ENCODE data around the gene BICRA. TPM values are rescaled to one million over a fixed set of nuclear protein-coding genes. Genes with fewer than 3 reads are reported as not detected.
"Not testable (repeated sequence)": the region's sequence is repeated elsewhere in the genome, so short reads cannot be mapped to it uniquely, and the experiment has no call there.

The BICRA gene
- total RNA-seq, 1 donor from 2014 or later = 15.8 TPM

GRCh38 chr19:47626238-47626637, 17.3 kb downstream of the BICRA start:
- intact Hi-C loops (cut with micrococcal nuclease) = no loop called here

GRCh38 chr19:47628078-47628771, 19.3 kb downstream of the BICRA start:
- intact Hi-C loops (cut with micrococcal nuclease) = no loop called here

GRCh38 chr19:47630594-47630993, 21.7 kb downstream of the BICRA start:
- intact Hi-C loops (cut with micrococcal nuclease) = no loop called here

- intact Hi-C loops (cut with micrococcal nuclease) = no loop called here
These were observed 22.9 kb downstream of the BICRA start for GRCh38 chr19:47631681-47632446.

GRCh38 chr19:47633517-47633916, 24.6 kb downstream of the BICRA start:
- intact Hi-C loops (cut with micrococcal nuclease) = no loop called here

GRCh38 chr19:47633996-47634395, 25.1 kb downstream of the BICRA start:
- intact Hi-C loops (cut with micrococcal nuclease) = no loop called here

GRCh38 chr19:47635152-47635754, 26.3 kb downstream of the BICRA start:
- intact Hi-C loops (cut with micrococcal nuclease) = not testable (repeated sequence)

GRCh38 chr19:47637550-47637949, 28.6 kb downstream of the BICRA start:
- intact Hi-C loops (cut with micrococcal nuclease) = no loop called here

- intact Hi-C loops (cut with micrococcal nuclease) = no loop called here
These were observed 33.1 kb downstream of the BICRA start for GRCh38 chr19:47641891-47642485.

- intact Hi-C loops (cut with micrococcal nuclease) = no loop called here
These were observed 34.3 kb downstream of the BICRA start for GRCh38 chr19:47643281-47643680.

- intact Hi-C loops (cut with micrococcal nuclease) = no loop called here
These were observed 35.3 kb downstream of the BICRA start for GRCh38 chr19:47644199-47644598.

GRCh38 chr19:47644743-47645482, 36.0 kb downstream of the BICRA start:
- intact Hi-C loops (cut with micrococcal nuclease) = no loop called here

- intact Hi-C loops (cut with micrococcal nuclease) = no loop called here
These were observed 38.0 kb downstream of the BICRA start for GRCh38 chr19:47646924-47647323.

- intact Hi-C loops (cut with micrococcal nuclease) = no loop called here
These were observed 40.7 kb downstream of the BICRA start for GRCh38 chr19:47649588-47649987.

- intact Hi-C loops (cut with micrococcal nuclease) = no loop called here
These were observed 41.8 kb downstream of the BICRA start for GRCh38 chr19:47650700-47651099.

- intact Hi-C loops (cut with micrococcal nuclease) = no loop called here
These were observed 42.2 kb downstream of the BICRA start for GRCh38 chr19:47651132-47651531.

GRCh38 chr19:47651691-47652090, 42.8 kb downstream of the BICRA start:
- intact Hi-C loops (cut with micrococcal nuclease) = no loop called here

GRCh38 chr19:47652285-47652684, 43.4 kb downstream of the BICRA start:
- intact Hi-C loops (cut with micrococcal nuclease) = no loop called here

- intact Hi-C loops (cut with micrococcal nuclease) = no loop called here
These were observed 44.9 kb downstream of the BICRA start for GRCh38 chr19:47653856-47654255.

GRCh38 chr19:47657719-47658118, 48.8 kb downstream of the BICRA start:
- intact Hi-C loops (cut with micrococcal nuclease) = no loop called here

Measured in T-helper 2 cell treated with Interferon-gamma antibody and Interleukin-4, amounts not matched to agents 100 ng/mL and 5 ng/mL, for 36 hours (primary cell).